HG03064 (cell line): ENCODE data around the gene PKP1.

Experiments
- ATAC-seq: cut with Tn5 transposase; IDR thresholded peaks from one replicate; pipeline ENCODE4 v1.9.1; 2021; ENCODE audit warnings: low read depth; ENCODE audit not compliant: unreplicated experiment

The PKP1 gene

DNA sequence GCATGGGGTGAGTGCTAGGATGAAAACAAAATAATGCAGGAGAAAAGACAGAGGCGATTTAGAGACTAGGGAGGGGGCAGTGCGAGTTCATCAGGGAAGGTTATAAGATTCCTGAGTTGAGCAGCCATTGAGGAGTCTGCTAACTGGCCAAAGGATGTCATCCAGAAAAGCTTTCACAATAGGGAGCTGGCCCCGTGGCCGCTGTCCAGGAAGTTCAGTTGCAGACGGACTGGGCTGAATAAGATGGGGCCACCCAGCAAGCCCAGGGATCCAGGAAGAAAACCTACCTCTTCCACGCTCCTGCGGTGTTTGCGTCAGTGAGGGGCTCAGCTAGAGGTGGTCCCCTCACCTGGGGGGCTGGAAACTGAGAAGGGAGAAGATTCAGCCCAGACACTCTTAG is 4.0 kb upstream of the PKP1 start:
- ATAC-seq: no peak

DNA sequence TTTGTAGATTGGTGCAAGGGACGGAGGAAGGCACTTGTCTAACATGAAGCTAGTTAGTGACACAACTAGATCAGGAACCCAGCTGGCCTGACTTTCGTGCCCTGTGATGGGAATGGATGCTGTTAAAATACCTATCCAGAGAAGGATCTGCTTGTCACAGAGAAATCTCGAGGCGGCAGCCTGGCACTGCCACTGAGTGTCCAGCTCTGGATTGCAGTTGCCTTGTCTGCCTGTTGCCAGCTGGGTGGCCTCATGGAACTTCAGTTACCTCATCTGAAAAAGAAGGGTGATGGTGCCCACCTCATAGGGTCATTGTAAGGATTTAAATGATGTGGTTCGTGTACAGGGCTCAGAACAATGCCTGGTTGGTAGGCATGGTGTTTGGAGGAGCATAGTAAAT is 2.4 kb upstream of the PKP1 start:
- no peak for ATAC-seq

DNA sequence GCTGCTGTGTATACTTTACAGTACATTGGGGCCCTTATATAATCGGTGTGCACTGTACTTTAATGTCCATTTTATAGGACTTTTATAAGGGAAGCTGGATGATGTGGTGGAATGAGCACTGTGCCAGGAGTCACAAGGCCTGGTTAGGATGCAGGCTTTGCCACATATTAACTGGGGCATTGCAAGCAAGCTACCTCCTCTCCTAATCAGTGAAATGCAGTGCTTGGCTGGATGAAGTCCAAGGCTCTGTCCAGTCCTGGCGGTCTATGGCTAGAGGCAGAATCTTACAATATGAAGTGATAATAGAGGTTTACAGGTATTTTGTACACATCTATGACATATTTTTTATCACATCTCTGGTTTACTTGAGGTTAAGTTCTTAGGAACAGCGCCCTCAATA is 1.7 kb upstream of the PKP1 start:
- ATAC-seq: no peak

DNA sequence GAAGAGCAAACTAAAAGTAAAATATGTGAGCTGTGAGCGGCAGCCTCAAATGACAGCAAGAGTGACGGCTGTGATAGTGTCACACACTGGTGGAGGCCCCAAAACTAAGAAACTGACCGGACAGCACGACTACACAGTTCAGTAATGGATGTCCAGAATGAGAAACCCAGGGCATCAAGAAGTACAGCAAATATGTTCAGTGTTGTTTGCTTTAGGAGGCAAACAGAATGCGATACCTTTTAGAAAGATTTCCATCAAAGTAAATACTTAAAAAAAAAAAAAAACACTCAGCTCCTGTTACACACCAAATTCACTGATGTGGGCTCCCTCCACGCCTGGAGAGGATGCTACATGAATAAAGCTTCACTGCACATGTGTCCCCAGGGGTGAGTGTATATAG is 1.1 kb upstream of the PKP1 start:
- no peak for ATAC-seq

DNA sequence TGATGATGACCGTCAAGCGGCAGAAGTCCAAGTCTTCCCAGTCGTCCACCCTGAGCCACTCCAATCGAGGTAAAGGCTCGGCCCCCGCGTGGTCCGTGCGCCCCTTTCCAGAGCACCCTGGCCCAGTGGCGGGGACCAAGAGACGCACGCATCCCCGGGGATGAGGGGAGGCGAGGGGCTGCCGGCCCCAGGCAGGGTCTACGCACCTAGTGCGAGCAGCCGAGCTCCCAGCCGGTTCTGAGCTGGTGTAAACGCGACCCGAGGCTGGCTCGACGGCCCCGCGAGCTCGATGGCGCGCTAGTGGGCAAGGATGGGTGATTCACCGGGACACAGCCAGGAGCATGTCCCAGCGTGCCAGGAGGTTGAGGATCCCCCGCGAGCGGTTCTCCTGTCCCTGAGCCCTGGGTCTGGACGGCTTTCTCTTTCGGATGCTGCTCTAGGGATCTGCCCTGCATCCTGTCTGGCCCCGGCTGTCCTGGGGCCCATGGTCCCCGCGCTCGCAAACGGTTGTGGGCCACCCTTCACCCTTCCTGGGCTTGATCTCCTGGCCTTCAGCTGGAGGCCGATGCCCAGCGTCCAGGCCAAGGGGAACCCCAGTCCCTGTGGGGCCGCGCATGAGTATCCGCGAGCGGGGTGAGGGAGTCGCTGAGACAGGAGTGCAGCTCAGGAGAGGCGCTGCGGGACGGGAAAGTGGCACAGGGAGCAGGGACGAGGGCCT is 689 bp downstream of the PKP1 start:
- ATAC-seq: no peak

DNA sequence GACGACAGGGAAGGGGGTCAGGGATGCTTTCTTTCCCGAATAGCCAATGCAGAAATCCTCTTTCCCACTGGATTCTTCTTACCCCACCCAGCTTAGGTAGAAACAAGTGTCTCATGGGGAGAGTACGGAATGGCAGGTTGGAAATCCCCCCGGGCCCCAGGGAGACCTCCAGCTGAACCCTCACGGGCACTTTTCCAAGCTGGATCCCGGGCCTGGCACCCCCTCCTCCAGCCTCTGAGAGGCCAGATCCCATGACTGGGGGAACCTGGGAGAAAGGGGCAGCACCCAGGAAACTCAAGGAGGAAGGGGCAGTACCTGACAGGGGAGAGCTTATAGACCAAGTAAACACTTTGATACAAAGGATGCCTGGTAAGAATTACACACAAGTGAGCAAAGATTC is 1.3 kb downstream of the PKP1 start:
- no peak for ATAC-seq

DNA sequence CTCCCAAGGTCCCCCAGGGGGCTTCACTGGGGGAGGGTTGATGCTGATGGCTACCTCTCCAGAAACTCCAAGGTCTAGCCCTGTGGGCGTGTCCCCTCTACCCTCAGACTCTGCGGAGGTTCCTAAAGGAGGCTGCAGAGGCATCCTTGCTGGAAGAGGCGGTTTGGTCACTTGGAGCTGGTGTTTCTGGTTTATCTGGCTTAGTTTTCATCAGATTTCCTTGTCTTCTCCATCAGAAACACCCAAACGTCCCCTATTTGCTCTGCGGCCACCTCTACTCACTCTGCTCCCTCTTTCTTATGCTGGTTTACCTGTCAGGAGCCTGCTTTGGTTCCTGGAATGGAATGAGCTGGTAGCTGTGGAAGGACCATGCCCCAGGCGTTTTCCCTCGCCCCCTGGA is 2.5 kb downstream of the PKP1 start:
- no peak for ATAC-seq

DNA sequence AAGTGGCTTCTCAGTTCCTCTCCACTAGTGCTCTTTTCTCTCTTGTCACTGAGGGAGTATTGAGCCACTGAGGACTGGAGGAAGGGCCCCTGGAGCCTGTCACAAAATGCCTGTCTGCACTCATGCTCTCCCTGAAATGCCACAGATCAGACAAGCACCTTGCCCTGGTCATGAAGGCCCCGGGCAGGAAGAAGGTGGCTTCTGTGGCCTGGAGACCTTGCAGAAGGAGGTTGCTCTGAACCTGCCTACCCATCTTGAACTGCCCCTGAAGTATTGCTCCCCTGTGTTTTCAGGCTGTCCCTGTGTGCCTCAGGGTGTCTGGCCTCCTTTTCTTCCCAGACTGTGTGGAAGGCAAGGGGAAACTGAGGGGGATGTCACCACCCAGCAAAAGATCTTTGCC is 3.1 kb downstream of the PKP1 start:
- no peak for ATAC-seq

DNA sequence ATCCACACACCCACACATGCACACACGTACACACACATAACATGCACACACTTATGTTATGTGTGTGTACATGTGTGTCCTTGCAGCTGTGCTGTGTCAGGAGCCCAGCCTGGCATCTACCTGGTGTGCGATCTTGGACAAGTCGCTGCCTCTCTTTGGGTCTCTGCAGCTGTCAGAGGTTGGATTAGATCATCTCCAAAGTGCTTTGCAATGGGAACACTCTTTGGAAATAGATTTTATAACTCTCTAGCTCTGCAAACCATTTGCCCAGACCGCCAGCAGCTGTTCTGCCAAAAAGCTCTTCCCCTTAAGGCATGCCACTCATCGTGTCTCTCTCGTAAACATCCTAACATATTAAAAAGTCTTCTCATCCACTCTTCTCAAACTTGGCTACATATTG is 4.7 kb downstream of the PKP1 start:
- no peak for ATAC-seq

DNA sequence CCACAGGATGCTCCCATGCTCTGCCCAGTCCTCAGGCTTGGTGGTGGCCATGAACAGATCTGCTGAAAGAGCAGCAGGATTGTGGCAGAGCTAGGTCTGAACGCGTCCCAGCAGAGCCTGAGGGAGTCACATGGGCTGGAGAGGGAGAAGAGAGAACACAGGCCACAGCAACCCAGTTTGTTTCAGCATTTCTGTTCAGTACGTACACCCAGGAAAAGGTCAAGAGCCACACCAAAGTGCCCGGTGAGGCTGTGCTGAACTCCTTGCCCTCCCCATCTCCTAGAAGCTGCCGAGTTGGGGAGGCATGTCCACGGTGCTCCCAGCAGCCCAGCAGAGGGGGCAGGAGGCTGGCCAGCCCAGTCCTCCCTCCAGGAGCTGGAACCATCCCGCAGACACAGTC is 5.5 kb downstream of the PKP1 start:
- ATAC-seq: no peak

DNA sequence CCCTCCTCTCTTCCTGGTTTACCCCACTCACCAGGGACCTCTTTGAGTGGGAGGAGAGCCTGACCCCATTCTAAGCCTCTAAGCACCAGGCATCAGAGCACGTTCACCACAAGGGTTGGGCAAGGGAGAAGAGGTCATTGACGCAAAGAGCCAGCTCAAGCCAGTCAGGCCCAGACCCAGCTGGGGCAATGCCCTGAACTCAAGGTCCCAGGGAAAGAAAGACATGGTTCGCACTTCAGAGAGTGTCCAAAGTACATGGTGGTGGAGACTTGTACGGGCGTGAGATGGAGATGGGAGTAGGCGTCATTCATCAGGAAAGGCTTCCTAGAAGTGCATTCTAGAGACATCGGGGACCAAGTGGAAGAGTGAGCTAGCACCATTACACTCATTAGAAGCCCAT is 7.2 kb downstream of the PKP1 start:
- no peak for ATAC-seq

DNA sequence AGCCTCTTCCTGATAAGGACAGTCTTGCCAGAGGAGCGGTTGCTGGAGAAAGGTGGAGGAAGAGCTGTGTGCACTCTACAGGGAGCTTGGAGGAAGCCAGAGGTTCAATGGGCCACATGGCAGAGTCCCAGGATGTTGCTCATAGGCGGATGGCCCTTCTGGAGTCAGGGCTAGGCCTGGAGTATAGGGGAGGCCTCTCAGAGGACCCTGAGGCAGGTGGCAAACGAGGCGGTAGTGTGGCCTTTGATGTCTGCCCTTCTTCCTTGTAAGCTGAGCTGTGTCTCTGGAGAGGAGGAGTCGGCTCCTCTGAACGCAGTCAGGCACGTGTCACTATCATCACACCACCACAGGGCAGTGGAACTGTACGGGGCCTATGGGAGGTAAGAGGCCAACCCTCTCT is 8.6 kb downstream of the PKP1 start:
- ATAC-seq: no peak

DNA sequence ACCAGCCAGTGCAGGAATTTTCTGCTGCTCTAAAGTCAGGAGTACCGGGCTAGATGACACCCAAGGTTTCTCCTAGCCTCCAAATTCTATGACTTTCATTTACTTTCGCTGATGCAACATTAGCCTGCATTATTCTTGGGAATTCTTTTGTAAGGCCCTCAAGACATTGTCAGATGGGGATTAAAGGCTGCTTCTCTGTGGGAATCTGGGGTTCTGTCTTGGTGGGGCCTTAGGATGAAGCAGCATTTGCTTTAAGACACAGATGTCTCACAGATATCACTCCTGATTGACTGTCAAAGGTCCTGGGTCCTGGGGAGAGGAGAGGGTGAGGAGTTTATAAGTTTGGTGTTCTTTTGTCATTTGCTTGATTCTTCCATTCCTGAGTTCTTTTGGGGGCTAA is 11.6 kb downstream of the PKP1 start:
- ATAC-seq: no peak

DNA sequence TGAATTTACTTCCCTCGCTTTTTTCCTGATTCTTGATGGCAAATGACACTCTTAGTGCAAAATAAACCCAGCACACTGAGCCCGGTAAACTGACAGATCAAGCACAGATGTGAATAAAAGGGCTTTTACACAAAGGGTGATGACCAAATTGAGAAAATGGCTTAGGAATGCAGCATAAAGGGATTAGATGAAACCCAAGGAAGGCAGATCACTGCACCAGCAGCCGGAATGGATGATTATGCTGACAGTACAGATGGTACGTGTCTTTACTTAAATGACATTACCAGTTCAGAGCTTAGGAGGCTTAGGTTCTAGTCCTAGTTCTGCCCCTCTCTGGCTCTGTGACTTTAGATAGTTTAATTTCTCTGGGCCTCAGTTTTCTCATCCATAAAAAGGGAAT is 12.0 kb downstream of the PKP1 start:
- no peak for ATAC-seq

DNA sequence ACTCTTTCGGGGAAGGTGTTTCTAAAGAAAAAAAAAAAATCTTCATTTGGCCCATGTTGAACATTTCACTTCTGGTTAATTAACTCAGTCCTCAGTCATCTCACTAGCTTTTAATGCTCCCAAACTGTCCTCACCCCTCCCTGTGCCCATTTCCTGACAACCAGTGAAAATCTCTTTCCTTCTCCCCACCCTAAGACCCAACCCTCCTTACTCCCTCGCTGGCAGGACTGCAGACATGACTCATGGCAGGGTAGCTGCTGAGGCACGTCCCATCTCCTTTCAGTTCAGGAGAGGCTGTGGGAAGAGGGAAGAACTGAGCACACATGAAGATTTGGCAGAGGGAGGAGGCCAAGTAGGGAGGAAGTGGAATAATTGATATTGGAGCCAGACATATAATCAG is 12.6 kb downstream of the PKP1 start:
- no peak for ATAC-seq

DNA sequence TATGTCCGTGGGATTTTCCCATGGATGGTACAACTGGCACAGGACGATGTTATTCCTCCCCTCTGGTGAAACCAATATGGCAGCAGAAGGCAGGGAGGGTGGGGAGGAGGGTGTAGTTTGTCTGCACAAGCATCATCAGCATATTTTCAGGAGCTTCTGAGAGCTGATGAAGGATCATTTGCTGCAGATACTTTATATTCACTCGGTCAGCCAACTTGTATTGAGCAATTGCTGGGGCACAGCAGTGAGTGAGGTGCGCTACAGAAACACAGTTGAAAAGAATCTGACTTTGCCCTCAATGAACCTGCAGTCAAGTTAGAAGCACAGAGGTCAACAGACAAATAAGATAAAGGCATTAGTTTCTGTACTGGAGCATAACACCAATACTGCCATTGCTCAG is 13.0 kb downstream of the PKP1 start:
- no peak for ATAC-seq

DNA sequence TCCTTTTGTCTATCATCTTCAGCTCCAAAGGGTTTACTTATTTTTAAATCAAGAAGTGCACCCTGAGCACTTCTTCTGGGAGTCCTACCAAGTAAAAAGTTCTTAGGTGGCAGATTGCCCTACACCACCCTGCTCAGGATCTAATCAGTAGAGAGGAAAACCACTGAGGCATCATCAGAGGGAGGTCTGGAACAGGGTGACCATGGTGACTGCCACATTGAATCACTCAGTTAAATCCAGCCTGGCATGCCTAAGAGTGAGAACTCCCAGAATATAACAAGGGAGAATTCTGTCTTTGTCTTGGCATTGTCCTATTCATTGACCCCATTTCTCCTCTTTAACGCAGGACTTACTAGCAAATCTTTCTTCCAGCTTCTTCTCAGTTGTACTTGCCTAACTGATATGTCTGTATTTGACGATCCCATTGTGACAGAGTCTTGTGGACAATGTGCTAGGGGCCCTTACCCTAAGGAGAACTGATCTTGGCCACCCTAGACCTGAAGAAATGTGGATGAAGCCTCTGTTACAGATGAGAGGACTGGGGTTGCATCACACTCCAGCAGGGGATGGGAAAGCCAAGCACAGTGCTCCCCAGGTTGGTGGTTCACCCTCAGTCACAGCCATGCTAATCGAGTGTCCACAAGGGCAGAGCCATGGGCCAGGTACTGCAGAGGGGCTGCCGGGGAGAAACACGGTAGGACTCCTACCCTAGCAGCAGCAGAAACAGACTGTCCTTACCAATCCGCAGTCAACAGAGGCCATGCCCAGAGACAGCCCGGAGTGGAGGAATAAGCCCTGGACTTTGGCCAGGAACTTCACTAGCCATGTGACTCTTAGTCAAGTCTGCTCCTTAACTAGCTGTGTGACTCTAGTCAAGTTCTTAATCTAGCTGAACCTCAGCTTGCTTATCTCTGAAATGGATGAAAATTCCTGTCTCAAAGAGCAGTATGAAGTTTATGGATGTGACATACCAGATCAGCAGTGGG is 15.4 kb downstream of the PKP1 start:
- no peak for ATAC-seq

DNA sequence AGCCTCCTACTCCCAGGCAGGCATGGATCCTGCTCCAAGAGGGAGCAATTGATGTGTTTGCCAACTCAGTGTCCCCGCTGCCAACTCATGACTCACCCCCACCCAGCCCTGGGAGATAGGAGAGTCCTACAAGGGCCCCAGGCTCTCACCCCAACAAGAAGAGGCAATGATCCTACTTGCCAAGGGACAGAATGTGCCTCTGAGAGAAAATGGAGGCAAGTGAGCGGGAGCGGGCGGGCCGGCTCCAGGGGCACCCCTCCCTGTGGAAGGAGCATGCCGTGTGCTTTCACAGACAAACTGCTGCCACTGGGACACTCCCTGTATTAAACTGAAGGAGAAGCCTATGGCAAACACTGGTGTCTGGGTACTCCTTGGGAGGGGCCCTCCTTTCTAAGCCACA is 16.7 kb downstream of the PKP1 start:
- no peak for ATAC-seq

DNA sequence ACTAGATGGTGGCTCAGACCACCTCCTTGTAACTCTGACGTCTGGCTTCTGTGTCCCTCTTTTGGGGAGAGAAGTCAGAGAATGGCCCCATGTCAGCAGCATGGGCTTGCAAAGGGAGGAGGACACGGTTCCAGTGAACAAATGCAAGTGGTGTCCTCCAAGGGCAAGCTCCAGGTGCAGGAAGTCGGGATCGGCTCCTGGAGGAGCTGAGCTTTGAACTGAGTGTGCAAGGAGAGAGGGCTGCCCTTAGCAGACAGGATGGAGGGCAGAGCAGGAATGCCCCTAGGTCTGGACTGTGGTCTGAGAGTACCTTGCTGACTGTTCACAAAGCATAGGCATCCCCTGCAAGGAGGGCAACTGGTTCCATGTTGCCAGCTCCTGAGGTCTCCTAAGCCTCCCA is 17.3 kb downstream of the PKP1 start:
- no peak for ATAC-seq

DNA sequence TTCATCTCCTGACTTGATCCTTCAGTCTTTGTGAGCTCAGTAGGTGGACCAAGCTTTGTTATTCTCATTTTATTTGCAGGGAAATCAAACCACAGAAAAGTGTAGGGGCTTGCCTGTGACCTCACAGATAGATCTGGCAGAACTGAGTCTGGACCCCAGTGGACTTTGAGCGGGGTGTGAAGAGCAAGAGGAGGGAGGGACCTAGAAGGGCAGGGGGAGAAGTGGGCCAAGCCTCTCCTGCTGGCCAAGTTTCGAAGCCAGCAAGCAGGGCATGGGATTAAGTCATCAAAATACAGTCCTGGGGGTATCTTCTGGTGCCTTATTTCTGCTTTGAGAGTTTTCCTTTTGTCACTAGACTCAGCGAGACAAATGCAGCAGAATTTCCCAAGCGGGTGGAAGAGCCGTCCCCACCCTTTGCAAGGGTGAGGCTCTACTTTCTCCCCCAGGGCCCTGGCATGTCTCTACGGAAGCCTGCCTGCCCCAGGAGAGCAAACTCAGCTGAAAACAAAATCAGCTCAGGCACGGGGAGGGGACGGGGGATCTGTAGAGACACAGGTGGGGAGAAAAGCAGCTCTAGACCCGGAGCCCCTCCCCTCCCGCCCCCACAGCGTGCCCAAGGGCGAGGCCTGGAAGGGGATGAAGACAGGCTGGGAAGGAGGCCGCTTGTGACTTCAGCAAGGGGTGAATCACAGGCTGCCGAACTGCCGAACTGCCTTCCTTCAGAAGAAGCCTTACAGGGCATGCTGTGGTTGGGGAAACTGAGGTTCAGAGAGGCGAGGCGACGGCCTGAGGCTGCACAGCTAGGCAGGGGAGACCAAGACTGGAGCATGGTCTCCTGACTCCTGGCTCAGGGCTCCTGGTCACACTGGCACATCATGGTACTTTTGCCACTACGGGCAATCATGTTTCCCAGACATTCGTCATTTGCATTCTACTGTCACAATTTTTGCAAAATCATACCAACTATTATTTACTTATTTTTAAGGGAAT is 19.2 kb downstream of the PKP1 start:
- no peak for ATAC-seq

DNA sequence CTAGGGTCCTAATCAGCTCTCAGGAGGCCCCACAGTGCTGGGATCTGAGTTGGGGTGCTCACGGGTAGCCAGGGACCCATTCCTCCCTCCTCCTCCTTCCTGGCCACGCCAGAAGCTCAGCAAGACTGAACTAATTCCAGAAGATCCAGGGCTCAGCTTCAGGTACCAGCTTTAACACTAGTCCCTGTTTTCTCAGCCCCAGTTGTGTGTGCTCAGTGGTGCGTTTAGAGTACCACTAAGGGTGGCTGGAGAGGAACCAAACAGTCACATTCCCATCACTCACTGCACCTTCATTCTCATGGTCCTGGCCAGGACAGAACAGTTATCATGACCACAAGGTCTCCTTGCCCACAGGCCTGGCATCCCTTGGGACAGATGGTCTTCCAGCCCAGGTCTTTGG is 20.8 kb downstream of the PKP1 start:
- no peak for ATAC-seq
